RWPE2 (cell line): ENCODE results near the gene FGF1.

ENCODE experiments used
- ATAC-seq: fragments of 200-7000 bp; cut with Tn5 transposase; 3 replicates; pipeline ENCODE4 v1.9.1; 2021; ENCODE audit warnings: low read depth
- DNase-seq: peaks from one replicate; pipeline ENCODE4 v3.0.0-alpha.2; 2020; ENCODE audit warnings: low spot score
- H3K27ac ChIP-seq: fragments of 450-650 bp; 2 replicates; pipeline ENCODE4 v1.5.1; 2017; ENCODE audit warnings: mild to moderate bottlenecking; ENCODE audit not compliant: poor library complexity, severe bottlenecking
- H3K27me3 ChIP-seq: fragments of 250-450 bp; sonication (Bioruptor Pico); 2 replicates; pipeline ENCODE4 v1.5.1; 2021; ENCODE audit warnings: mild to moderate bottlenecking, moderate library complexity; ENCODE audit not compliant: insufficient read depth, poor library complexity, severe bottlenecking
- H3K36me3 ChIP-seq: fragments of 250-450 bp; sonication (Bioruptor Pico); 2 replicates; pipeline ENCODE4 v1.5.1; 2020; ENCODE audit warnings: low read depth, mild to moderate bottlenecking, moderate library complexity
- H3K4me1 ChIP-seq: fragments of 250-450 bp; sonication (Bioruptor Pico); 2 replicates; pipeline ENCODE4 v1.5.1; 2021; ENCODE audit warnings: mild to moderate bottlenecking, moderate library complexity; ENCODE audit not compliant: insufficient read depth, poor library complexity, severe bottlenecking
- H3K4me3 ChIP-seq: fragments of 250-450 bp; sonication (Bioruptor Pico); 2 replicates; pipeline ENCODE4 v1.5.1; 2021; ENCODE audit warnings: mild to moderate bottlenecking, moderate library complexity; ENCODE audit not compliant: severe bottlenecking
- H3K9me3 ChIP-seq: fragments of 250-450 bp; sonication (Bioruptor Pico); 2 replicates; pipeline ENCODE4 v1.5.1; 2021; ENCODE audit warnings: mild to moderate bottlenecking, moderate library complexity; ENCODE audit not compliant: severe bottlenecking
- TF ChIP-seq, protein P1 (sequence below): fragments of 450-650 bp; IDR thresholded peaks from one replicate; pipeline ENCODE4 v1.5.1; 2017; ENCODE audit warnings: mild to moderate bottlenecking, moderate library complexity; ENCODE audit not compliant: poor library complexity, severe bottlenecking

FGF1 gene

DNA sequence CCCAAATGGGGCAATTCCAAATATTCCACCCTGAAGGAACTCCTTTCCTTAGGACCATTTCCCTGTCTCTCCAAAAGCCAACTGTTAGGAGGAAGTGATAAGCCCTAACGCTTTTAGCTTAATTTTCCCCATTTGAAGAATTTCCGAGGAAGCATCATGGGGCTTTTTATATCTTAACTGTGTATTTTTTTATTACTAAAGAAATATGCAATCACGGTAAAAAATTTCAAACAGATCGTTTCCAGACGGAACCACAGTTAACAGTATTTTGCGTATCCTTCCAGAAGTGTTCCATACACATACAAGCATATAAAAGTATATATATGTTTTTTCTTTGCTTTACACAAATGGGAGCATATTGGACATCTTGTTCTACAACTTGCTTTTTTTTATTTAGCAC is 133.8 kb downstream of the FGF1 start:
- DNase-seq (no peak), ATAC-seq (no peak)
- Histone ChIP-seq H3K27me3 (no peaks in the 10 kb centered on the region), H3K36me3 (no peaks in the 10 kb centered on the region), H3K4me1 (peaks cover 12% of the 10 kb centered on the region), H3K9me3 (no peaks in the 10 kb centered on the region), H3K27ac (no peak overlapping the region), H3K4me3 (no peak overlapping the region)
- TF ChIP-seq, protein P1, sequence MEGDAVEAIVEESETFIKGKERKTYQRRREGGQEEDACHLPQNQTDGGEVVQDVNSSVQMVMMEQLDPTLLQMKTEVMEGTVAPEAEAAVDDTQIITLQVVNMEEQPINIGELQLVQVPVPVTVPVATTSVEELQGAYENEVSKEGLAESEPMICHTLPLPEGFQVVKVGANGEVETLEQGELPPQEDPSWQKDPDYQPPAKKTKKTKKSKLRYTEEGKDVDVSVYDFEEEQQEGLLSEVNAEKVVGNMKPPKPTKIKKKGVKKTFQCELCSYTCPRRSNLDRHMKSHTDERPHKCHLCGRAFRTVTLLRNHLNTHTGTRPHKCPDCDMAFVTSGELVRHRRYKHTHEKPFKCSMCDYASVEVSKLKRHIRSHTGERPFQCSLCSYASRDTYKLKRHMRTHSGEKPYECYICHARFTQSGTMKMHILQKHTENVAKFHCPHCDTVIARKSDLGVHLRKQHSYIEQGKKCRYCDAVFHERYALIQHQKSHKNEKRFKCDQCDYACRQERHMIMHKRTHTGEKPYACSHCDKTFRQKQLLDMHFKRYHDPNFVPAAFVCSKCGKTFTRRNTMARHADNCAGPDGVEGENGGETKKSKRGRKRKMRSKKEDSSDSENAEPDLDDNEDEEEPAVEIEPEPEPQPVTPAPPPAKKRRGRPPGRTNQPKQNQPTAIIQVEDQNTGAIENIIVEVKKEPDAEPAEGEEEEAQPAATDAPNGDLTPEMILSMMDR: no peak

GRCh38 chr5:142551338-142552067 is 134.4 kb downstream of the FGF1 start:
- no peak overlapping the region for H3K4me3 ChIP-seq
- no peak for ATAC-seq
- DNase-seq: no peak
- H3K9me3 ChIP-seq: no peaks in the 10 kb centered on the region
- H3K36me3 ChIP-seq: no peaks in the 10 kb centered on the region
- peaks cover 12% of the 10 kb centered on the region for H3K4me1 ChIP-seq
- TF ChIP-seq, protein P1: no peak
- H3K27me3 ChIP-seq: no peaks in the 10 kb centered on the region
- H3K27ac ChIP-seq: no peak overlapping the region

- Histone ChIP-seq H3K9me3 (no peaks in the 10 kb centered on the region), H3K27ac (no peak overlapping the region), H3K27me3 (no peaks in the 10 kb centered on the region), H3K36me3 (no peaks in the 10 kb centered on the region), H3K4me3 (no peak overlapping the region), H3K4me1 (peaks cover 12% of the 10 kb centered on the region)
- TF ChIP-seq, protein P1: no peak
- ATAC-seq: no peak
- no peak for DNase-seq
Observed at GRCh38 chr5:142550471-142550870, 135.4 kb downstream of the FGF1 start.

- no peaks in the 10 kb centered on the region for H3K27me3 ChIP-seq
- H3K4me1 ChIP-seq: peaks cover 12% of the 10 kb centered on the region
- DNase-seq: no peak
- peak; percentile 53 for ATAC-seq
- no peaks in the 10 kb centered on the region for H3K9me3 ChIP-seq
- TF ChIP-seq, protein P1: no peak
- no peak overlapping the region for H3K27ac ChIP-seq
- no peaks in the 10 kb centered on the region for H3K36me3 ChIP-seq
- no peak overlapping the region for H3K4me3 ChIP-seq
Observed at GRCh38 chr5:142549834-142550233, 136.1 kb downstream of the FGF1 start.

- peak; percentile 92 for ATAC-seq
- Histone ChIP-seq H3K9me3 (no peaks in the 10 kb centered on the region), H3K27ac (no peak overlapping the region), H3K27me3 (no peaks in the 10 kb centered on the region), H3K4me1 (peaks cover 19% of the 10 kb centered on the region), H3K4me3 (no peak overlapping the region), H3K36me3 (no peaks in the 10 kb centered on the region)
- TF ChIP-seq, protein P1: peak; percentile 99
- no peak for DNase-seq
Observed at GRCh38 chr5:142548739-142549275, 137.1 kb downstream of the FGF1 start.
